Measurements from ENCODE around the gene ARSD. TPM values are rescaled to one million over a fixed set of nuclear protein-coding genes. Genes with fewer than 3 reads are reported as not detected.

ARSD gene
- total and polyA plus RNA-seq, 2 of the 8 experiments (the other 6 are each of a cell fraction or from before 2014, with no cell fraction given) = 1.8 to 3.2 TPM

DNA sequence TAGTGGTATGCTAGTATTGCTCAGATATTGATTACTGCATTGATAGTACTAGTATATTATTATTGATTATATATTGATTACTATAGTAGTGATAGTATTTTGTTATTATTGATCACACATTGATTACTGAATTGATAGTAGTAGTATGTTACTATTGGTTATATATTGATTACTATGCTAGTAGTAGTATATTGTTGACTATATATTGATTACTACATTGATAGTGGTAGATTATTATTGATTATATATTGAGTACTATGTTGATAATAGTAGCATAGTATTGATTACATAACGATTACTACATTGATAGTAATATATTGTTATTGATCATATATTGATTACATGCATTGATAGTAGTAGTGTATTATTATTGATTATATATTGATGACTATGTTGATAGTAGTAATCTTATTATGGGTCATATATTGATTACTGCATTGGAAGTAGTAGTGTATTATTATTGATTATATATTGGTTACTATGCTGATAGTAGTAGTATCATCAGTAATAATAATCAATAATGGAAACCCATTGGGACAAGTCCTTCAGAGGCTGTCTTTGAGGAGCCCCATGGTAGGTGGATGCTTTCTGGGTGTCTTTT lies 69.8 kb downstream of the ARSD start:
- TF ChIP-seq BCL11A (IDR thresholded peaks at IDR 0.05; ENCODE audit: low read depth in 2 of 2, low read length in 2 of 2) (no peak), TBP (IDR thresholded peaks at IDR 0.05; ENCODE audit: low read depth, low read length) (no peak), BACH1 (IDR thresholded peaks at IDR 0.05; ENCODE audit: low read length) (no peak), POU5F1 (IDR thresholded peaks at IDR 0.05; ENCODE audit: low read depth, low read length) (no peak), POLR2A (IDR thresholded peaks at IDR 0.05; ENCODE audit: control extremely low read depth in 1 of 2, low read depth in 2 of 2, low read length in 2 of 2) (no peak)
- Histone ChIP-seq H3K79me2 (ENCODE audit: control insufficient read depth in 1 of 2, insufficient read depth in 2 of 2, low read length in 2 of 2) (no peaks in the 10 kb centered on the region), H3K9me3 (ENCODE audit: insufficient read depth in 2 of 2, low read depth in 1 of 2, low read length in 1 of 2) (no peaks in the 10 kb centered on the region), H4K91ac (replicated peaks; ENCODE audit: insufficient read length, low read length) (no peak overlapping the region), H3K4ac (replicated peaks; ENCODE audit: insufficient read length, low read depth, low read length) (no peak overlapping the region), H3K18ac (ENCODE audit: extremely low read depth, low read length) (no peak overlapping the region), H3K79me1 (ENCODE audit: low read depth, low read length) (no peaks in the 10 kb centered on the region), H3K27ac (ENCODE audit: low read depth, low read length) (no peak overlapping the region), H2BK5ac (ENCODE audit: low read depth, low read length) (no peak overlapping the region), H2BK20ac (ENCODE audit: low read length) (no peak overlapping the region), H4K20me1 (replicated peaks in 1 of 2; ENCODE audit: control insufficient read depth in 1 of 2, insufficient read depth in 2 of 2, low read length in 2 of 2) (no peaks in the 10 kb centered on the region), H2BK12ac (ENCODE audit: low read depth, low read length) (no peak overlapping the region), H3K4me2 (ENCODE audit: insufficient read depth in 1 of 2, low read depth in 2 of 2, low read length in 2 of 2) (no peak overlapping the region), H2AFZ (ENCODE audit: low read length) (no peak overlapping the region), H2BK15ac (ENCODE audit: low read length) (no peak overlapping the region), H4K8ac (ENCODE audit: extremely low read depth, insufficient read depth, low read length) (no peak overlapping the region), H3K56ac (replicated peaks; ENCODE audit: insufficient read length, low read depth, low read length) (no peak overlapping the region), H3K27me3 (replicated peaks in 1 of 4; ENCODE audit: control insufficient read depth in 3 of 4, extremely low read depth in 1 of 4, insufficient read depth in 3 of 4, low read length in 3 of 4) (no peaks in the 10 kb centered on the region), H3K23me2 (ENCODE audit: low read depth, low read length) (no peaks in the 10 kb centered on the region), H3K4me3 (ENCODE audit: extremely low read depth in 1 of 4, insufficient read depth in 2 of 4, low read depth in 3 of 4, low read length in 4 of 4) (no peak overlapping the region), H3K4me1 (replicated peaks in 1 of 4; ENCODE audit: control insufficient read depth in 3 of 4, insufficient read depth in 4 of 4, low read length in 3 of 4) (no peaks in the 10 kb centered on the region), H3K9ac (replicated peaks in 1 of 4; ENCODE audit: extremely low read depth in 1 of 4, low read depth in 3 of 4, low read length in 3 of 4) (no peak overlapping the region), H3K14ac (ENCODE audit: insufficient read length) (no peak overlapping the region), H2BK120ac (replicated peaks; ENCODE audit: low read depth, low read length) (no peak overlapping the region), H3K23ac (ENCODE audit: insufficient read length) (no peak overlapping the region), H3K36me3 (ENCODE audit: control insufficient read depth in 2 of 4, insufficient read depth in 4 of 4, low read length in 3 of 4) (peaks cover 0 to 56% (median 30%) of the 10 kb centered on the region in 4 experiments; a peak in 7 of 8 replicates), H2AK5ac (ENCODE audit: low read depth, low read length) (no peak overlapping the region), H4K5ac (ENCODE audit: insufficient read length, low read depth, low read length) (no peak overlapping the region)
- WGBS, 2 experiments (ENCODE audit: extremely low coverage in 1 of 2, insufficient coverage in 1 of 2, insufficient read length in 1 of 2, insufficient replicate concordance in 2 of 2, low coverage in 1 of 2, low lambda C conversion rate in 2 of 2, missing lambda C conversion rate in 1 of 2) = 91% methylated on average over 1 of the region's 1 CpG; no CpG with 5 or more reads in 1 of the 2 experiments
- DNase-seq (ENCODE audit: low read depth in 1 of 2, low spot score in 2 of 2) (no peak), FAIRE-seq (no peak)
- POLR2A ChIA-PET (ENCODE audit: partially characterized antibody) = no interaction called here
- CTCF ChIA-PET (ENCODE audit: partially characterized antibody) = no interaction called here
